Activated CD8-positive, alpha-beta memory T cell treated with anti-CD3 and anti-CD28 coated beads for 36 hours (primary cell): ENCODE results near the gene COL18A1. TPM values are rescaled to one million over a fixed set of nuclear protein-coding genes. Genes with fewer than 3 reads are reported as not detected.
"Not testable (repeated sequence)": the region's sequence is repeated elsewhere in the genome, so short reads cannot be mapped to it uniquely, and the experiment has no call there.

ENCODE experiments used
- CTCF ChIA-PET: fragments of 350-600 bp; sonication (Branson Sonifier 250); formaldehyde crosslinking; loops from one replicate; lab custom pipeline; 2021; ENCODE audit warnings: antibody characterized with exemption; lab: Charles Lee
- POLR2A ChIA-PET: fragments of 350-600 bp; sonication (Branson Sonifier 250); formaldehyde crosslinking; loops from one replicate; lab custom pipeline; 2021; ENCODE audit warnings: antibody characterized with exemption; lab: Charles Lee
- total RNA-seq, 2 experiments: library from RNA; stranded (reverse); gene quantifications; one replicate each; pipeline ENCODE4 v1.2.3, GENCODE V29; 2021

COL18A1 gene
- total RNA-seq, 2 experiments from 2014 or later: 1.9 TPM

DNA sequence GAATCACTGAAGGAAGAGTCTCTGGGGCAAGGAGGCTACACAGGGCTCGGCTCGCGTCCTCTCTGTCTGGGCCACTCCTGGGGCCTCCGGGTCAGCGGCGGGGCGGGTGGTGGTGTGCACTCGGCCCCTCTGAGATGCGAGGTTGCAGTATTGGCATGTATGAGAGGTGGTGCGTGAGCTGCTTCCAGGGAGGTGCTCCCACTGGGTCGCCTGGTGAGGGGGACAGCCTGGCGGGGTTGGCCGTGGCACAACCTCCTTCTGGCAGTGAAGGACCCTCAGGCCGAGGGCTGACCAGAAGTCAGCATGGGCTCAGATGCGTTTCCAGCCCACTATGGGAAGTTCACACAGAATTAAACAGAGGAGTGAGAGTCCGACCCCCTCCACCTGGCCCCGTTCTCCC, 38.5 kb upstream of the COL18A1 start:
- ChIA-PET POLR2A (no interaction called here), CTCF (no interaction called here)

- ChIA-PET CTCF (no interaction called here), POLR2A (no interaction called here)
Observed at GRCh38 chr21:45366931-45367401, 38.0 kb upstream of the COL18A1 start.

DNA sequence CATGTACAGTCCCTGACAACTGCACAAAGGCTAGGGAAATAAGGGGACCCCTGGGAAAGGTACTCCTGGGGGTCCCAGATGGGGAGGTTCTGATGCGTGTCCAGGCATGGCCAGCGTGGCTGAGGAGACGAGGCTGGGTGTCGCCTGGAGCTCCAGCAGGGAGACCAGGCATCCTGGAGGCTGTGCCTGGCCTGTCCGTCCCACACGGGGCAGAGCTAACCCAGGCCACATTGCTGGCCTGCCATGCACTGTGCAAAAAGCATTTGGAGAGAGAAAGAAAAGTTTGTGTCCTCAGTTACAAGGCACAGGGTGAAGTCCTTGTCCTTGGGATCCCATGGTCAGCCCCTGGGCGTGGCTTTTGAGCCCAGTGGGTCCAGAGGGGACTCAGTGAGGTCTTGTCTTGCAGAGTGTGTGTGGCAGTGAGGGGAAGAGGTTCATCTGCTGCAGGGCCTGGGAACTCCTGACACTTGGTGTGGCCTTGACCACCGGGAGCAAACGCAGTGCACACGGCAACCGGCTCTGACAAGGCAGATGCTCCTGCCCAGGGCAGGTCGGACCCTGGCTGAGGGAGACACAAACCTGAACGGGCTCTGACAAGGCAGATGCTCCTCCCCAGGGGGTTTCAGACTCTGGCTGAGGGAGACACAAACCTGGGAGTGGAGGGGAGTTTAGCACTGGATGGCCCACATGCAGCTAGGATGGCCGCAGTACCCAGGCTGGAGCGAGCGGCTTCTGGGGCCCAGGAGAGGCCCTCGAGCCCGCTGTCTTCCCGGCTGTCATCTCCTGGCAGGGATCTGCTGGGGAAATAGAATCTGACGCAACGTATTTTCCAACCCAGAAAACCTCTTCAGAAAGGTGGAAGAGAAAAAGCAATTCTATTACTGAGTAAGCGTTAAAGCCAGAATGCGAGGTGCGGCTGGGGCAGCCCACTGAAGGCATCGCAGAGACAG, 37.3 kb upstream of the COL18A1 start:
- CTCF ChIA-PET: no interaction called here
- POLR2A ChIA-PET: no interaction called here

DNA sequence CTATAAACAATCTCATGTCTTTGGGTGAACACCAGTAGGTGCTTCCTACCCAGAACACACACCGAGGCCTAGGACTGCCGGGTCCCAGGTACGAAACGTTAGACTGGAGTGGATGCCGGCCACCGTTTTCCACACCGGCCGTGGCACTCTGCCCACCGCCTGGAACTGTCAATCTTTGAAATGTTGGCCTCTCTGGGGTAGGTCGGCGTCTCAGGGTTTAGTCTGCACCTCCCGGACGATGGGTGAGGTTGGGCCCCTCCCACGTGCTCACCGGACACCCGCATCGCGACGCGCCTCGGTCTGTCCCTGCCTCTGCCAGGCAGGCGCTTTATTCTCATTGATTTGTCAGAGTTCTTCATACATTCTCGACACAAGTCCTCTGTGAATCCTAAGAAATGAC, 35.9 kb upstream of the COL18A1 start:
- POLR2A ChIA-PET, CTCF ChIA-PET: not testable (repeated sequence)

DNA sequence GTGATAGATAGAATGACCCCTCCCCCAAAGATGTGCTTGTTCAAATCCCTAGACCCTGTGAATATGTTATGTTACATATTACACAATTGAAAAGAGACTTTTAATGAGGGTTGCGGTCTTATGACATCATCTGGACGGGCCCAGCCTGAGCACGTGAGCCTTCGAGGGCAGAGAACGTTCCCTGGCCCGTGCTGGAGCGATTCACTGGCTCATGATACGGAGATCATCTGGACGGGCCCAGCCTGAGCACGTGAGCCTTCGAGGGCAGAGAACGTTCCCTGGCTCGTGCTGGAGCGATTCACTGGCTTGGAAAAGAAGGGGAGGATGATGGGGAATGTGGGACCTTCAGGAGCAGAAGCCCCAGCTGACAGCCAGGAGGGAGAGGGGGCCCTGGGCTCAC, 34.4 kb upstream of the COL18A1 start:
- POLR2A ChIA-PET: no interaction called here
- CTCF ChIA-PET: no interaction called here

DNA sequence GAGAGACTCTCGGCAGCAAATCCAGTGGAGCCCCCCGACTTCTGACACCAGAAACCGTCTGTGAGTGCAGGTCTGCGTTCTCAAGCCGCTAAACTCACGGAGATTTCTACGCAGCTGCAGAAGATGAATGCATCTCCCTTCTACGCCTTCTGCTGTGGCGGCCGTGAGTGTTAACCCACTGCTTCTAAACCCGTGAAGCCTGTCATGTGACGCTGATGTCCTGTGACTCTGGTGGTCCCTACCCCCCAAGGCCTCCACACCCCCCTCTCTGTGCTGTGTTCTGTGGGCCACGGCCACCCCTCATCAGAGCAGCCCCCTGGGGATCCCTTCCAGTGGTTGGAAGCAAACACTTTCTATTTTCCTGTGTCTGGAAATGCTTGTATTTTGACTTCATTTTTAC, 33.9 kb upstream of the COL18A1 start:
- ChIA-PET POLR2A (no interaction called here), CTCF (no interaction called here)

DNA sequence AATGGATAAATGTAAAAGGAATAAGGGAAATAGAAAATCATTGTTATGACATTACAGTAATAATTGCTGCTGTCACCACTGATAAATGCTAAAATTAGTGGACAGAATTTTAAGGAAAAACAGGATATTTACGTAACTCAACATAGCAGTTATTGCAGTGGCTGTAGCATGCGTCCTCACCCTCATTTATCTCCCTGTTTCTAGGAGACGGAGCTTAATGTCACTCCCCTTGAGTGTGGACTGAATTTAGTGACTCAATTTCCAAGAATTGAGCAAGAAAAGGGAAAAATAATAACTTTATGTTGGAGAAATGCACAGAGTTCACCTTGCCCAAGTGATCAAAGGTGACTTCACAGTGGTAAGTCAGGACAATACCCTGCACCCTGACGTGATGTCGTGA, 33.3 kb upstream of the COL18A1 start:
- CTCF ChIA-PET: no interaction called here
- POLR2A ChIA-PET: no interaction called here

- ChIA-PET CTCF (no interaction called here), POLR2A (no interaction called here)
Observed at GRCh38 chr21:45372732-45373355, 32.1 kb upstream of the COL18A1 start.

GRCh38 chr21:45373991-45374816, 30.8 kb upstream of the COL18A1 start:
- CTCF ChIA-PET: no interaction called here
- POLR2A ChIA-PET: no interaction called here

DNA sequence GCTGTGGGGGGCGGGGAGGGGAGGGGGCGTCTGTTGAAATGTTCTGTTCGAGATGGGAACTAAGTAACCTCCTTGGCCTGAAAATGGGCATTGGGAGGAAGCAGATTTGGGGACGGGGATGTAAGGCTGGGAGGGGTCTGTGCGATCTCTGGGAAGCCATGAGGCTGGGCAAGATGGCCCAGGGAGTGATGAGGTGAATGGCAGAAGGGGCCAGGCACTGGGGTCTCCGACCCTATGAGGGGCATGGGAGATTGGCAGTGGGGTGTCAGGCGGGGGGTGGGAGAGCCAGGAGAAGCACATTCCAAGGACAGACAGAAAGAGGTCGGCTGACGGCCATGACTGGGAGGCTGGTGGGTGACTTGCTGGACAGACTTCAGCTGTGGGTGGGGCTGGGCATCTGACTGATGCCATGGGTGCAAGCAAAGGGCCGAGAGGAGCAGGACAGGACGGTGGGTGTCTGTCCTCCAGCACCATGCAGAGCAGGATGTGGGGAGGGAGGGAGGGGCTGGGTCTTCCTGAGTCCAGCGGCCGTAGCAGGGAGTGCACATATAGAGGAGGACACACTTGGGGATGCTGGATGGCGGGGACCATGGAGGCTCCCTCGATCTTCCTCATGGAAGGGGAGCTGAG, 30.0 kb upstream of the COL18A1 start:
- CTCF ChIA-PET: no interaction called here

DNA sequence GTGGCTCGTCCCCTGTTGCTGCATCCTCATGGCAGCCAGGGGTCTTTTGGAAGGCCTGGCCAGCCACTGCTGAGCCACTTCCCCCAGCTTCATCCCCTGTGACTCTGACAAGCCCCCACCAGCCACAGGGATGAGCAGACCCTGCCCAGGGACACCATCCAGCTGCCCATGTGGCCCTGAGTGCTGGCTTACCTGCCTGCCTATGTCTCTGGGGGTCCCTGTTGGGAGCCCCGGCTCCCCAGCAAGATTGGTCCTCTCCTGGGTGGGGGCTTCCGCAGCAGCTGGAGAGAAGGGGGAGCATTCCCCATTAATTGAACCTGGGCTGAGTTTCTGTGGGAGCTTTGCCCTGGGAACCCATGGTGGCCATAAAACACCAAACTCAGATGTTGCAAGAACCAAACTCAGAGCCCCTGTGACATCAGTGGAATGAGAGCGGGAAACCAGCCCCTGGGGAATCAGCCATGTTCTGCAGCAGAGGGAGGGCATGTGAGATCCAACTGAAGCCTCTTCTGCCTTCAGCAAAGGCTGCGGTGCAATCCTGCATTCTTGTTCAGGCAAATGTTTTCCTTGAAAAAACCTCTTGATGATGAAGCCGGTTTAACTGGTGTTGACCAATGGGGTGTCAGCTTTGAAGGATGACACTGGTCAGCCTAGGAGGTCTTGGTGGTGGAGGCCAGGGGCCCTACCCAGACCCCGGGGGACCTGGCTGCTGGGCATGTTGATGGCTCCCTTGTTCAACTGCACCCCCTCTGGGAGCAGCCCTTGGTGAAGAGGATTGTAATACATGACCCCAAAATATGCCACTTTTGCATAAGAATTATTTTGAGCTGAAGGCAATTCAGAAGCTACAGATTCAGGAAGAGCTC, 28.3 kb upstream of the COL18A1 start:
- CTCF ChIA-PET: interaction anchor here (1.0 to 1.1 kb wide), 2 partner anchors 30 to 84 kb away, joined by 3 read pairs; no protein-coding TSS in a partner anchor

More for the DNA sequence above, 30.0 kb upstream of the COL18A1 start:
- POLR2A ChIA-PET: no interaction called here

DNA sequence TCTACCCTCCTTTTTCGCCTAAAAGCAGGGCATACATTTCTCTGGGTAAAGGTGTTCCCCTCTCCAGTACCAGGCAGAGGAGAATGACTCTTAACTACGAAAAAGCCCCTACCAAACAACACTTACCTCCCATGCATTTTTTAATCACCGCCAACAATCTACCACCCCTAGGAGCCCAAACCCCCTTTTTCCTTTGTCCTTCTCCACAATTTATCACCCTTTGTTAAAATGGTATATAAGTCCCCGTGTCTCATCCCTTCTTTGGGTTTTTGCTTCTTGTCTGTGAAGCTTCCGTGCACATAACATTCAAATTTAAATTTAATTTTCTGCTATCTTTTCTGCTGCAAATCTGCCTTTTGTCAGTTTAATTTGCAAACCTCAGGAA, 27.6 kb upstream of the COL18A1 start:
- POLR2A ChIA-PET: no interaction called here
- CTCF ChIA-PET: interaction anchor here (1.0 kb wide), 1 partner anchor 85 kb away, joined by 3 read pairs; no protein-coding TSS in a partner anchor

More for the DNA sequence above, 28.3 kb upstream of the COL18A1 start:
- POLR2A ChIA-PET: no interaction called here

DNA sequence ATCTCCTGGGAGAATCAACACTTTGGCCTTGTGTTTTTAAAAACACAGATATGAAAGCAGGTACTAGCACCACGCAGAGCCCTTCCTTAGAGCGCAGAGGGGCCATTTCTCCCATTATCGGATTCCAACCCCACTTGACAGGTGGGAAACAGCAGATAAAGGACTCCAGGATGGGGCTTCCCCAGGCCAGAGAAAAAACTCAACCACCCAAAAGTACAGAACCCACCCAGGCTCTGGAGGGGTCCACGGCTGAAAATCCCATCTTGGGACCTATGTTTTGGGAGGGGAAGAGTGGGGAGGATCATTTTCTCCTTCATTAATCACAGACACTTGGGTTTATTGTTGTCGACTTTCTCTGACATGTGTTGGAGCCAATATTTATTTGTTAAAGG, 27.1 kb upstream of the COL18A1 start:
- CTCF ChIA-PET: no interaction called here
- POLR2A ChIA-PET: no interaction called here

DNA sequence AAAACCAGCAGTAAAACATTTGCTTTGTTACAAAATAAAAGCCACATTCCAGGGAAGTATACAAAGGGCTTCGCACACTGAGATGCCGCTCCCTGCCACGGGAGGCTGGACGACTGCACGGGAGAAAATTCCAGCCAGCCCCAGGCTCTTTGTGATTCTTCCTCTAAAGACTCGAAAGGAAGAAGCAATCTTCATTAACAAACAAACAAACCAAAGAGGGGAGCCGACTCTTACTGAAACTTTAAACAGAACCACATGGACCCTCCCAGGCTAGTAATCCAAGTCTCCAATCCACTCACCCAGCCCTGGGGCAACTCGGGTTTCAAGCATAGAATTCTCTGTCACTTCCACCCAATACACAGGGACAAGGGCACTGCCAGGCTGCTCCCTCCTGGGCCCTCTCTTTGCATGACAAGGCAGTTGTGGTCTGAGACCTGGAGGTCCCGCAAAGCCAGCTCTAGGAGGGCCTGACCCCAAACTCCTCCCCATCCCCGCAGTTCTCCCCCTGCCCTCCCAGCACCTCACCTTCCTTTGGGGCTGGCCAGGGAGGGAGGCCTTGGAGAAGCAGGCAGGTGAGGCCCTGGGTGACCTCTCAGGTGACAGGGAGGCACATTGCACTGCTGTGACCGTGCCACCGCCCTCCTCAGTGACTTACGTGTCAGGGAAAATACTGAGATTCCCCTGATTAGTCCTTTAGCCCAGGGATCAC, 26.6 kb upstream of the COL18A1 start:
- ChIA-PET CTCF (no interaction called here), POLR2A (no interaction called here)

DNA sequence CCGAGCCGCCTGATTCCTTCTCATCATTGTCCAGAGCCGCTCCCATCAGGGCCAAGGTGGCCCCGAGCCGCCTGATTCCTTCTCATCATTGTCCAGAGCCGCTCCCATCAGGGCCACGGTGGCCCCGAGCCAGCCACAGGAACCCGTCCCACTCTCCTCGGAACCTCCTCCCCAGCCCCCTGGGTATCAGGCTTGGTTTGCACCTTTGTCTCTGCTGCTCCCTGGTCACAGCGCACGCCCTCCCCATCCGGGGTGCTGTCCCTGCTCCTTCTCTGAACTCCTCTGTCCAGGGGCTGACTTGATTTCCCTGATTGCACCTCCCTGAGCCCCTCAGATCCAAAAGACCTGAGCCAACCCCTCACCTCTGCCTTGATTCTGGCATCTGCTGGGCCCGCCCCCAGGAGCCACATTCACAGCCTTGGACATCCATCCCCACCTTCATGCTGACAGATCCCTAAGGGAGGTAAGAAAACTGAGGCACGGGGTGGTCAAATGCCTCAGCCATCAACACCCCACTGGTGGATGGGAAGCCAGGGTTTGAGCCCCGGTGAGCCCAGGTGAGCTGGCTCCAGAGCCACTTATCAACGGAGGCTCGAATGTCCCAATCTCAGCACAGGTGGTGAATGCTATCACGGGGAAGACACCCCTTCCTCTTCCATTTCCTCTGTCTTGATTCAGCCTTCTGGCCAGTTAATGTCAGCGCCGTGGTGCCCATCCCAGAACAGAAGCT, 25.6 kb upstream of the COL18A1 start:
- ChIA-PET CTCF (no interaction called here), POLR2A (no interaction called here)

- ChIA-PET CTCF (no interaction called here), POLR2A (no interaction called here)
Observed at GRCh38 chr21:45379901-45380330, 25.0 kb upstream of the COL18A1 start.

GRCh38 chr21:45380566-45380965, 24.4 kb upstream of the COL18A1 start:
- ChIA-PET POLR2A (no interaction called here), CTCF (no interaction called here)
